ENCODE data around the gene MALAT1.
A peak's percentile ranks its signal among the peaks of the same experiment; 100 is the strongest.

- TF ChIP-seq CTCF (IDR thresholded peaks at IDR 0.05) (no peak), POLR2A (IDR thresholded peaks at IDR 0.05) (peak; percentile 80), POLR2AphosphoS5 (IDR thresholded peaks at IDR 0.05) (peak; percentile 84 to 96 (median 86)), EP300 (IDR thresholded peaks at IDR 0.05; ENCODE audit: low read depth) (no peak)
Measured at GRCh38 chr11:65506772-65507505, 8.1 kb downstream of the MALAT1 start.
